Fibroblast of skin of left biceps (primary cell): ENCODE data around the gene DACT2.
"Not testable (repeated sequence)": the region's sequence is repeated elsewhere in the genome, so short reads cannot be mapped to it uniquely, and the experiment has no call there.

ENCODE experiments used
- DNase-seq, 2 experiments: peaks; one replicate each; pipeline ENCODE4 v3.0.0-alpha.2; 2013; ENCODE audit warnings: low read depth in 2 of 2

The DACT2 gene

GRCh38 chr6:168326294-168327261 lies 7.0 kb upstream of the DACT2 start:
- no peak for DNase-seq

GRCh38 chr6:168322966-168323365 lies 3.4 kb upstream of the DACT2 start:
- DNase-seq, result no peak

- no peak for DNase-seq
These were observed 1.1 kb upstream of the DACT2 start for GRCh38 chr6:168320634-168321033.

- no peak for DNase-seq
These were observed 848 bp downstream of the DACT2 start for GRCh38 chr6:168318579-168319278.

GRCh38 chr6:168318090-168318489 lies 1.5 kb downstream of the DACT2 start:
- DNase-seq, result no peak

GRCh38 chr6:168315596-168315995 lies 4.0 kb downstream of the DACT2 start:
- no peak for DNase-seq

- peak in 1 of 2 experiments; percentile 1 for DNase-seq
These were observed 4.6 kb downstream of the DACT2 start for GRCh38 chr6:168314948-168315347.

GRCh38 chr6:168314021-168314420 lies 5.6 kb downstream of the DACT2 start:
- DNase-seq, result no peak

- no peak for DNase-seq
These were observed 6.1 kb downstream of the DACT2 start for GRCh38 chr6:168313431-168314011.

GRCh38 chr6:168312125-168312507 lies 7.5 kb downstream of the DACT2 start:
- DNase-seq, result not testable (repeated sequence)

- no peak for DNase-seq
These were observed 8.0 kb downstream of the DACT2 start for GRCh38 chr6:168311410-168312124.

GRCh38 chr6:168310945-168311344 lies 8.6 kb downstream of the DACT2 start:
- DNase-seq, result no peak

- no peak for DNase-seq
These were observed 9.2 kb downstream of the DACT2 start for GRCh38 chr6:168310403-168310802.

- DNase-seq, result no peak
These were observed 9.6 kb downstream of the DACT2 start for GRCh38 chr6:168309997-168310396.

- DNase-seq, result no peak
These were observed 10.4 kb downstream of the DACT2 start for GRCh38 chr6:168309183-168309582.

- DNase-seq, result no peak
These were observed 11.0 kb downstream of the DACT2 start for GRCh38 chr6:168308390-168309144.

- DNase-seq, result no peak
These were observed 11.9 kb downstream of the DACT2 start for GRCh38 chr6:168307695-168308021.

GRCh38 chr6:168307015-168307694 lies 12.4 kb downstream of the DACT2 start:
- DNase-seq, result no peak

- DNase-seq, result no peak
These were observed 13.7 kb downstream of the DACT2 start for GRCh38 chr6:168305863-168306262.

GRCh38 chr6:168305096-168305749 lies 14.4 kb downstream of the DACT2 start:
- DNase-seq, result no peak
